ENCODE measurements around the gene COMMD8.

- no peak for TF ChIP-seq CTCF (IDR thresholded peaks at IDR 0.05)
- no peak for TF ChIP-seq POLR2AphosphoS5 (IDR thresholded peaks at IDR 0.05)
These were observed 20.7 kb upstream of the COMMD8 start for GRCh38 chr4:47484168-47484567.
